Neural crest cell (in vitro differentiated cells): ENCODE results near the gene GPSM1. TPM values are rescaled to one million over a fixed set of nuclear protein-coding genes. Genes with fewer than 3 reads are reported as not detected.

ENCODE experiments used
- DNase-seq: peaks from one replicate; pipeline ENCODE4 v3.0.0; 2021; ENCODE audit warnings: low read depth, mixed read lengths, low spot score
- H3K27ac Mint-ChIP-seq: one replicate; pipeline ENCODE4 v1.8.0; 2021; ENCODE audit warnings: mild to moderate bottlenecking, mixed read lengths; ENCODE audit not compliant: unreplicated experiment
- H3K27me3 Mint-ChIP-seq: 2 replicates; pipeline ENCODE4 v1.8.0; 2021; ENCODE audit warnings: low read depth, mild to moderate bottlenecking, mixed read lengths
- H3K36me3 Mint-ChIP-seq: 2 replicates; pipeline ENCODE4 v1.8.0; 2021; ENCODE audit warnings: low read depth, mild to moderate bottlenecking, mixed read lengths
- H3K4me1 Mint-ChIP-seq: 2 replicates; pipeline ENCODE4 v1.8.0; 2021; ENCODE audit warnings: mixed read lengths
- H3K4me3 Mint-ChIP-seq: one replicate; pipeline ENCODE4 v1.8.0; 2021; ENCODE audit warnings: mild to moderate bottlenecking, mixed read lengths
- H3K9me3 Mint-ChIP-seq: 2 replicates; pipeline ENCODE4 v1.8.0; 2021; ENCODE audit warnings: mixed read lengths
- CTCF ChIP-seq: fragments of 200-600 bp; sonication (generic); conservative IDR thresholded peaks from 2 replicates; pipeline ENCODE4 v1.5.0; 2021; ENCODE audit warnings: antibody characterized with exemption, mild to moderate bottlenecking
- total RNA-seq: library from RNA; stranded (reverse); gene quantifications from 2 replicates; pipeline ENCODE4 v1.2.1, GENCODE V29; 2021

The GPSM1 gene
- total RNA-seq, 1 donor from 2014 or later = 56.7 TPM

- no peak for TF ChIP-seq CTCF
- Mint-ChIP-seq H3K27me3 (no peaks in the 10 kb centered on the region), H3K4me3 (no peak overlapping the region), H3K27ac (no peak overlapping the region), H3K36me3 (no peaks in the 10 kb centered on the region), H3K4me1 (no peaks in the 10 kb centered on the region), H3K9me3 (no peaks in the 10 kb centered on the region)
- DNase-seq = no peak
Observed at GRCh38 chr9:136379401-136379800, 52.1 kb downstream of the GPSM1 start.

- TF ChIP-seq CTCF = no peak
- no peaks in the 10 kb centered on the region for H3K9me3 Mint-ChIP-seq
- no peak for DNase-seq
- no peaks in the 10 kb centered on the region for H3K27me3 Mint-ChIP-seq
- peaks cover 2% of the 10 kb centered on the region for H3K36me3 Mint-ChIP-seq
- no peaks in the 10 kb centered on the region for H3K4me1 Mint-ChIP-seq
- H3K4me3 Mint-ChIP-seq = no peak overlapping the region
- no peak overlapping the region for H3K27ac Mint-ChIP-seq
Observed at GRCh38 chr9:136379891-136380290, 52.6 kb downstream of the GPSM1 start.

GRCh38 chr9:136380381-136380780 lies 53.0 kb downstream of the GPSM1 start:
- Mint-ChIP-seq H3K4me3 (no peak overlapping the region), H3K27ac (no peak overlapping the region), H3K36me3 (peaks cover 4% of the 10 kb centered on the region), H3K9me3 (no peaks in the 10 kb centered on the region), H3K27me3 (no peaks in the 10 kb centered on the region), H3K4me1 (no peaks in the 10 kb centered on the region)
- TF ChIP-seq CTCF = no peak
- no peak for DNase-seq

GRCh38 chr9:136381311-136381710 lies 54.0 kb downstream of the GPSM1 start:
- no peak overlapping the region for H3K4me3 Mint-ChIP-seq
- H3K9me3 Mint-ChIP-seq = no peaks in the 10 kb centered on the region
- no peak for TF ChIP-seq CTCF
- H3K27me3 Mint-ChIP-seq = no peaks in the 10 kb centered on the region
- peaks cover 7% of the 10 kb centered on the region for H3K36me3 Mint-ChIP-seq
- no peaks in the 10 kb centered on the region for H3K4me1 Mint-ChIP-seq
- no peak overlapping the region for H3K27ac Mint-ChIP-seq
- DNase-seq = no peak

- Mint-ChIP-seq H3K9me3 (no peaks in the 10 kb centered on the region), H3K36me3 (peaks cover 7% of the 10 kb centered on the region), H3K4me3 (no peak overlapping the region), H3K27ac (no peak overlapping the region), H3K4me1 (no peaks in the 10 kb centered on the region), H3K27me3 (no peaks in the 10 kb centered on the region)
- no peak for DNase-seq
- no peak for TF ChIP-seq CTCF
Observed at GRCh38 chr9:136381966-136382513, 54.7 kb downstream of the GPSM1 start.
